ENCODE data around the gene TLR9. TPM values are rescaled to one million over a fixed set of nuclear protein-coding genes. Genes with fewer than 3 reads are reported as not detected.

The TLR9 gene
- total RNA-seq, 1 experiment from 2014 or later: not detected

GRCh38 chr3:52238761-52239701 lies 13.6 kb upstream of the TLR9 start, which contains the start of gene TWF2 (continued):
- TF ChIP-seq ARID4B (CRISPR knock-in tag; IDR thresholded peaks at IDR 0.05; ENCODE audit: borderline replicate concordance) (peak; percentile 69; the same call in 1 of the 2 replicates), ESRRA (CRISPR knock-in tag; IDR thresholded peaks at IDR 0.05; ENCODE audit: borderline replicate concordance) (peak; percentile 62; the same call in 1 of the 2 replicates), SOX15 (CRISPR knock-in tag; IDR thresholded peaks at IDR 0.05) (no peak), ZNF532 (CRISPR knock-in tag; IDR thresholded peaks at IDR 0.05; ENCODE audit: borderline replicate concordance) (no peak), PRRX2 (CRISPR knock-in tag; IDR thresholded peaks at IDR 0.05) (no peak), ATF2 (CRISPR knock-in tag; IDR thresholded peaks at IDR 0.05; ENCODE audit: borderline replicate concordance, low read depth) (no peak), ZNF232 (CRISPR knock-in tag; IDR thresholded peaks at IDR 0.05) (peak; percentile 70; the same call in 1 of the 2 replicates), NFATC4 (CRISPR knock-in tag; IDR thresholded peaks at IDR 0.05) (no peak), ZNF138 (CRISPR knock-in tag; conservative IDR thresholded peaks at IDR 0.05) (peak; percentile 66), ZNF416 (CRISPR knock-in tag; IDR thresholded peaks at IDR 0.05) (0 out of 2 replicates have a peak, but pooled peaks have one; percentile 39), CREB1 (CRISPR knock-in tag; IDR thresholded peaks at IDR 0.05) (0 out of 2 replicates have a peak, but pooled peaks have one; percentile 50), ZNF219 (CRISPR knock-in tag; IDR thresholded peaks at IDR 0.05; ENCODE audit: borderline replicate concordance) (0 out of 2 replicates have a peak, but pooled peaks have one; percentile 34), ZNF425 (CRISPR knock-in tag; conservative IDR thresholded peaks at IDR 0.05) (no peak), SP1 (CRISPR knock-in tag; conservative IDR thresholded peaks at IDR 0.05) (peak; percentile 84), ZNF396 (CRISPR knock-in tag; IDR thresholded peaks at IDR 0.05; ENCODE audit: borderline replicate concordance) (no peak), ZBTB21 (CRISPR knock-in tag; IDR thresholded peaks at IDR 0.05; ENCODE audit: borderline replicate concordance) (peak; percentile 91), NFYB (CRISPR knock-in tag; conservative IDR thresholded peaks at IDR 0.05; ENCODE audit: low read depth) (no peak), OVOL2 (CRISPR knock-in tag; IDR thresholded peaks at IDR 0.05; ENCODE audit: borderline replicate concordance) (no peak)
- TF ChIP-seq, protein P1, sequence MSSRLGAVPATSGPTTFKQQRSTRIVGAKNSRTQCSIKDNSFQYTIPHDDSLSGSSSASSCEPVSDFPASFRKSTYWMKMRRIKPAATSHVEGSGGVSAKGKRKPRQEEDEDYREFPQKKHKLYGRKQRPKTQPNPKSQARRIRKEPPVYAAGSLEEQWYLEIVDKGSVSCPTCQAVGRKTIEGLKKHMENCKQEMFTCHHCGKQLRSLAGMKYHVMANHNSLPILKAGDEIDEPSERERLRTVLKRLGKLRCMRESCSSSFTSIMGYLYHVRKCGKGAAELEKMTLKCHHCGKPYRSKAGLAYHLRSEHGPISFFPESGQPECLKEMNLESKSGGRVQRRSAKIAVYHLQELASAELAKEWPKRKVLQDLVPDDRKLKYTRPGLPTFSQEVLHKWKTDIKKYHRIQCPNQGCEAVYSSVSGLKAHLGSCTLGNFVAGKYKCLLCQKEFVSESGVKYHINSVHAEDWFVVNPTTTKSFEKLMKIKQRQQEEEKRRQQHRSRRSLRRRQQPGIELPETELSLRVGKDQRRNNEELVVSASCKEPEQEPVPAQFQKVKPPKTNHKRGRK (CRISPR knock-in tag; IDR thresholded peaks at IDR 0.05; ENCODE audit: borderline replicate concordance): no peak
- TF ChIP-seq, protein P2, sequence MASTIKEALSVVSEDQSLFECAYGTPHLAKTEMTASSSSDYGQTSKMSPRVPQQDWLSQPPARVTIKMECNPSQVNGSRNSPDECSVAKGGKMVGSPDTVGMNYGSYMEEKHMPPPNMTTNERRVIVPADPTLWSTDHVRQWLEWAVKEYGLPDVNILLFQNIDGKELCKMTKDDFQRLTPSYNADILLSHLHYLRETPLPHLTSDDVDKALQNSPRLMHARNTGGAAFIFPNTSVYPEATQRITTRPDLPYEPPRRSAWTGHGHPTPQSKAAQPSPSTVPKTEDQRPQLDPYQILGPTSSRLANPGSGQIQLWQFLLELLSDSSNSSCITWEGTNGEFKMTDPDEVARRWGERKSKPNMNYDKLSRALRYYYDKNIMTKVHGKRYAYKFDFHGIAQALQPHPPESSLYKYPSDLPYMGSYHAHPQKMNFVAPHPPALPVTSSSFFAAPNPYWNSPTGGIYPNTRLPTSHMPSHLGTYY (CRISPR knock-in tag; IDR thresholded peaks at IDR 0.05): no peak
- TF ChIP-seq, protein P3, sequence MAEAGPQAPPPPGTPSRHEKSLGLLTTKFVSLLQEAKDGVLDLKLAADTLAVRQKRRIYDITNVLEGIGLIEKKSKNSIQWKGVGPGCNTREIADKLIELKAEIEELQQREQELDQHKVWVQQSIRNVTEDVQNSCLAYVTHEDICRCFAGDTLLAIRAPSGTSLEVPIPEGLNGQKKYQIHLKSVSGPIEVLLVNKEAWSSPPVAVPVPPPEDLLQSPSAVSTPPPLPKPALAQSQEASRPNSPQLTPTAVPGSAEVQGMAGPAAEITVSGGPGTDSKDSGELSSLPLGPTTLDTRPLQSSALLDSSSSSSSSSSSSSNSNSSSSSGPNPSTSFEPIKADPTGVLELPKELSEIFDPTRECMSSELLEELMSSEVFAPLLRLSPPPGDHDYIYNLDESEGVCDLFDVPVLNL (CRISPR knock-in tag; IDR thresholded peaks at IDR 0.05; ENCODE audit: borderline replicate concordance, low read depth): no peak
